ENCODE measurements around the gene ENDOU.

ENDOU gene

DNA sequence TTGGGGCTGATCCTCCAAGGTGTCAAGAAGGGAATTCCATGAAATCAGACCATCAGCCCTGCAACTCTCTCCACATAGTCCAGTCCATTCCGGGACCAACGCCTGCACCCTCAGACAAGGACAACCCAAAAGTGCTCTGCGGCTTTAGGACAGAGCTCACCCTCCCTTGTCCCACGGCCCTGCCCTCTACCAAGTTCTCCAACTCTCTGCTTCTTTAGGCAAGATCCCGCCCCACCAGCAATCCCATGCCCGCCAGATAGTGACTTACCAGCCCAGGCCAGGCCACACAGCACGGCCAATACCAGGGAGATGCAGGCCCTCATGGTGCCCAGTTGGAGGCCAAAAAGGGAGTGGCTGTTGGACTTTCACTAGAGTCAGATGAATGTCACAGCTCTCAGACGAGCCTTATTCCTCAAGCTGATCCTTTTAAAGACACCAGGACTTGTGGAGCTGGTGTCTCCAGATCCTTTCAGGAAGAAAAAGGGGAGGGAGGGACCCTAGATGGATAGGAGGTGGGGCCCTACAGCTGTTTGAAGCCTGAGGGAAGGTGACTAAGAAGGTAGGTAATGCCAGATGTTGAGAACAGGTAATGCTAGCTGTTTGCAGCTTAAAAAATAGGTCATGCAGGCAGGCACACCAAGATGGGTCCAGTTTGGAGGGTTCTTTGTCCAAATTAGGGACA, at the start of gene ENDOU:
ENDOU (minus strand) TSS at position 400 of the 682 bp plus-strand sequence; CDS start at position 323, 77 bp downstream.
- no peak for DNase-seq

GRCh38 chr12:47774663-47775062, 49.4 kb upstream of the ENDOU start:
- DNase-seq = peak in 6 of 56 donors; percentile 24 to 51 (median 33)

DNA sequence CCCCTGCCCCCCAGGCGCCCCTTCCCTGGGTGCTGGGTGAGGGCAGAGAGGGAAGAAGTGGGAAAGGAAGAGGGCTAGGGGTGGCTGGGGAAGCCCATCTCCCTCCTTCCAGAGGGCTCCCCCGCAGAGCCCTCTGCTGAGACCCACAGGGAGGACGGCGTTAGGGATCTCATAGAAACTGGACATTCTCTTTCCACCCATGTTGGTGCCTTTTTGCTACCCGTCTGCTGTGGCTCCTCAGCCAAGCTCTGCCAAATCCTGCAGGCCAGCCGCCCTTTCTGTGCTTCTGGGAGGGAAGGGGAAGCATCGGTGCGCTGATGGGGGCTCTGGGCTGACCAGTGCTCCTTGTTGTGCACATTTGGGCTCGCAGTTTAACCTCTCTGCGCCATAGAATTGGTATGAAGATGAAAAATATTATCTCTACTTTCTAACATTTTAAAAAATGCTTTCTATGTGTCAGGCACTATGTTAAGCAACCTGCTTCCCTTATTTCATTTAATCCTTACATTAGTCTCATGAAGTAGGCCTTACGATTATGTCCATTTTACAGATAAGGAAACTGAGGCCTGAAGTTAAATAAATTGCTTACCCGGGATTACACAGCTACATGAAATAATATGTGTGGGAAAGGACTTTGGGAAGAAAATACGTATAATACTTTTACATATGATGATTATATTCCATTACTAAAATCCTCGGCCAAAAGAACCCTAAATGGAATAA, 48.7 kb upstream of the ENDOU start:
- peak in 6 of 56 donors; percentile 24 to 58 (median 50) for DNase-seq

GRCh38 chr12:47773062-47773857, 48.0 kb upstream of the ENDOU start, which contains the start of gene SLC48A1:
Gene SLC48A1 (plus strand): TSS chr12:47773238. CDS start chr12:47773305, 67 bp downstream.
- peak in 48 of 56 donors; percentile 25 to 82 (median 58) for DNase-seq

GRCh38 chr12:47772738-47773061, 47.4 kb upstream of the ENDOU start:
- DNase-seq = no peak

GRCh38 chr12:47772094-47772660, 46.9 kb upstream of the ENDOU start:
- DNase-seq = peak in 5 of 56 donors; percentile 15 to 41 (median 30)

GRCh38 chr12:47771304-47771703, 46.0 kb upstream of the ENDOU start:
- no peak for DNase-seq

GRCh38 chr12:47770086-47770726, 44.9 kb upstream of the ENDOU start:
- DNase-seq = no peak

- DNase-seq = no peak
Observed at GRCh38 chr12:47769234-47770085, 44.2 kb upstream of the ENDOU start.

DNA sequence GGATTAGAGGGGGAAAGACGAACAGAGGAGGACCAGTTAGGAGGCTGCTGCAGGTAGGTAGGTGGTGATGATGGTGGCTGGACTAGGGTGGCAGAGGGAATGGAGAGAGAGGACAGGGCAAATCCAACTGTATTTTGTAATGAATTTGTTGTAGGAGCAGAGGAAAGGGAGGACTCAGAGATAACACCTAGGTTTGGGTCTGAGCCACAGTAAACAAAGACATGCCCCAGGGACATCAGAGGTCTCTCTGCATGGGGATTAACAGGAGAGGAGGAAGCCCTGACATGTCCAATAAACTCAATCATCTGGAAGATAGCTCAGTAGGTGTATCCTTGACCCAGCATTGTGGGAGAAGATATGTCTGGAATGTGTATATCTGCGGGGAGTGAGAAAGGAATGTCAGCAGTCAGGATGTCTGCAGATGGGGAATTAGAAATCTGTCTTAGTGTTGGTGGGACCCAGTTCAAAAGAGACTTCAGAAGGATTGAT, 43.1 kb upstream of the ENDOU start:
- no peak for DNase-seq

- DNase-seq = peak in 22 of 56 donors; percentile 19 to 66 (median 38)
Observed at GRCh38 chr12:47767216-47767724, 42.0 kb upstream of the ENDOU start.

DNA sequence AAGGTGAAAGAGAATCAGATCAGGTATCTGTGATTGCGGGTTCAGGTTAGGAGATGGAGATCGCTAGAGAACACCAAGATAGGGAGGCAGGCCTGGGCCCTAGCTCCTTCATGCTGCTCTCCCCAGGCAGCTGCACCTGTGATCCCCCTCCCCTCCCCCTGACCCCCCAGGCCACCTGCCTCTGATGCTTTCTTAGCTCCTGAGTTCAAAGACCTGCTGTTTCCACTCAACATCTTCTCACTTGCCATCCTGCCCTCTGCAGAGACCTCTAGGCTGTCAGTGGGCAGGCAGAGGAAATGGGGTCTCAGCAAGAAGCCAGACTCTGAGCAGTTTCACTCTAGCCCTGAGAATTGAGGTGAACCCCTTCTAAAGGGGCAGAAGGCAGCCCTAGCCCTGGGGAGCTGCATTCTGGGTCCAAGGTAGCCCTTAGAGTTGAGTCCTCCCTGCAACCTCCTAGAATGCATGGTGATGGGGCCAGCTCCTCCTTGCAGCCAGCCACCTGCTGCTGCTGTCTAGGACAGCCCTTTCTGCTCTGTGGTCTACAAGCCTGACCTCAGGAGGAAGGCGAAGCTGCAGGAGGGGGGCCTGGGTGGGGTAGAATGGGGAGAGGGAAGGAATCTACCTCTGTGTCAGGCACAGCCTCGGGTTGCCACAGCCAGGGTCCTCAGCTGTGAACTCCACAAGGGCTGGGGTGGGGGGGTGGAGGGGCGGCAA, 41.4 kb upstream of the ENDOU start:
- DNase-seq = no peak

DNA sequence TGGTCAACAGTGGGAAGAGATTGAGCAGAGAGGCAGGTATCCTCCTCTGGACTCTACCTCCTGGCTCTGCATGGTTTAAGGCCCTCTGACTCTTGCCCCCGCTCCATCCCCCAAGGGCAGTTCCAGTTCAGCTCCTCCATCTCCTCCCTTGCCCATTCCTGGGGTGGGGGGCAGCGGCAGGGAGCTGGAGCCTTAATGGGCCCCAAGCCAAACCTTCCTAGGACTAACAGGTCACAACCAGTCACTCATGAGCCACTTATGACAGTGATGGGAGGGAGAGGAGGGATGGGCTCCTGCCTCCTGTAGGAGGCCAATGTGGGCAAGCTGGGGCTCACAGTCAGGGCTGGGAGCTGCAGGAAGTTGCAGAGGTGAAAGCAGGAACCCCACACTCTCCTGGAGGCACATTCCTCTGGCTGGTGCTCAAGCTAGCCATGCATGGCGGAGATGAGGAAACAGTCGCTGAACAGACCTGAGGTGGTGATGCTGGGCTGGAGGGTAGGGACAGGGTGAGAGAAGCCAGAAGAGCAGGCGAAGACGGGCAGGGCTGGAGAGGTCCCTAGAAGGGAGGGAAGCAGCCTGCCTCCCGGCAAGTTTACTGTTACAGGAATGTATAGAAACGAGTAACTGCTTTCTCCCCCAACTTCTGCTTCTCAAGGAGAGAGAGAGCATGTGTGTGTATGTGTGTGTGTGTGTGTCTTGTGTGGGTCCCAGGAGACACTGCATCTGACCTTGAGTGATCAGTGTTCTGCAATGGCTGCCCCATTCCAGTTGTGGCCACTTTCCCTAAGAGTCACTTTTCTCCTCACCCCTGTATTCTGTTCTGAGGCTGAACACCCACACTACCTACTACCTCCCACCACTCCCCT, 38.4 kb upstream of the ENDOU start:
- no peak for DNase-seq

DNA sequence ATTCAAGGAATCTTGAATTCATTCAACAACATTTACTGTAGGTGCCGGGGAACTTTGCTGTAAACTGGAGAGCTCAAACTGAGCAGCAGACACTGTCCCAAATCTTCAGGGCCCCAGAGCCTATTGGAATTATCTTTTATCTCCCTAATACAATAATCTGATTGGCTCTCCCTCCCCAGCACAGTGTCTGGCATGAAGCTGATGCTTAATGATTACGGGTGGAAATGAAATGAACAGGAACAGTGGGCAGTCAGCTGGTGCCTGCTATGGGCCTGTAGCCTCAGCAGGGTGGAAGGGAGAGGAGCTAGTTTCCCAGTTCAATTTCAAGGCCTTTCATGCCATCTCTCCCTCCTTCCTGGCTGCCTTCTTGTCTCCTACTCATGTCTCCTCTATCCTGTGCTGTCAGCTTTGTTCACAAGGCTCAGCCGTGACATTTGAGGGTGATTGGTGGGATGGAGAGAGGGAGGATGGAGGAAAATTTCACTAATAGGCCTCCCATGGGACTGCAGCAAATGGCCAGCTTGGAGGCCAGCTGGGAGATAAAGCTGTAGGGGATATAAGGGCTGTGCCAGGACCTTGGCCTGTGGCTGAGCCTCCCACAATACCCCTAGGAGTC, 37.7 kb upstream of the ENDOU start:
- no peak for DNase-seq

DNA sequence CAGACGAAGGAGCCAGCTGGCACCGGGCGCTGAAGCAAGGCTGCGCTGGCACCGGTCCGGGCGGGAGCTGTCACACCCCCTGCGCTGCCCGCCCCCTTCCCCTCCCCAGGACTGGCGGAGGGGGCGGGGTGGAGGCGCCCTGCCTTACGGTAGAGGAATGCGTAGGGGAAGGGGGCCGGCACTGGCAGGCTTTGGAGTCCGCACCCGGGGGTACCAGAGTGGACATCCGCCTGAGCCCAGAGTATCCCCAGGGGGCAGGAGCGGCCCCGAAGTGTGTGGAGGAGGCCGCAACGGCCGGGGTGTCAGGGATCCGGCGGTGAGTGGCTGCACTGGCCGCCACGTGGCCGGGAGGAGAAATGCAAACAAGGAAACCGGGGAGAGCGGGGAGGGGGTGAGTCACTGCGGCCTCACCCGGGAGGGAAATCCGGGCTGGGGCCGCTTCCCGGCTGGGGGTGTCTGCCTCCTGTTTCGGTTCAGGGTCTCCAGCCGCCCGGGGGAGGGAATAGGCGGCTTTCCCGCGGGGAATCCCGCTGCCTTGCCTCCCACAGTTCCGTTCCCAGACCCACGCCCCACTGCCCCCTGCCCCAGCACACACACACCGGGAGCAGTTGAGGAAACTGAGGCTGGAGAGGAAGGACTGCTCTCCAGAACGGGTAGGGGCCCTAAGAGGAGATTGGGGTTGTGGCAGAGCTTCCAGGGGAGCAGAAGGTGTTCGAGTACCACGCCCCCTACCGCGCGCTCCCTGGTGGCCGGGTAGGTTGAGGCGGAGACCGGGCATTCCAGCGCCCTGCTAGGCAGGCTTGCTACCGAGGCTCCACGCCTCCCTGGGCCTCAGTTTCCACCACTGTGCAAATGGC, 33.8 kb upstream of the ENDOU start, which contains the start of gene RAPGEF3:
RAPGEF3 (minus strand) TSS at position 47 of the 857 bp plus-strand sequence. CDS start 324 bp downstream, outside the sequence.
- peak in 55 of 56 donors; percentile 56 to 98 (median 91) for DNase-seq

DNA sequence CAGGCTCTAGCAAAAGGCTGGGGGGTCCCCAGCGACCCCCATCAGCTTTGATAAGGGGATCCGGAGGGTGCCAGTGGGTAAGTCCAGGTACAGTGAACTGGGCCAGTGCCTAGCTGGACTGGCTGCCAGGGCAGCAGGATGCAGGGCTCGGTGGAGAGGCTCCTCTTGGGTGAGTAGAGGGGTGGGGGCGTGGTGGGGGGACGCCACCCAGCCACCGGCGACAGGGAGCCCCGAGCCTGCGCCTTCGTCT, 33.2 kb upstream of the ENDOU start:
- DNase-seq = no peak
